Gastrocnemius medialis (tissue), 4 donors: ENCODE results near the gene CFAP69. TPM values are rescaled to one million over a fixed set of nuclear protein-coding genes. Genes with fewer than 3 reads are reported as not detected.
"Not testable (repeated sequence)": the region's sequence is repeated elsewhere in the genome, so short reads cannot be mapped to it uniquely, and the experiment has no call there.

Experiments used
- ATAC-seq, 2 donors: fragments of 150-250 bp; one replicate each; pipeline ENCODE4 v1.9.1; 2016
- DNase-seq, 2 donors: peaks; one replicate each; pipeline ENCODE4 v3.0.0-alpha.2; 2019
- H3K27ac ChIP-seq, 4 donors: fragments of 200-600 bp; sonication (generic); 1 replicate in 1 of 4; 2 replicates in 3 of 4; pipeline ENCODE4 v1.5.1; 2016 to 2018; ENCODE audit warnings: mild to moderate bottlenecking in 2 of 4, moderate library complexity in 1 of 4
- H3K27me3 ChIP-seq, 3 donors: fragments of 200-600 bp; sonication (generic) in 2 of 3; 1 replicate in 1 of 3; 2 replicates in 2 of 3; pipeline versions ENCODE4 v1.5.1 to v1.6.0; 2016 to 2019; ENCODE audit warnings: mild to moderate bottlenecking in 1 of 3, moderate library complexity in 1 of 3
- H3K36me3 ChIP-seq, 2 donors: fragments of 200-600 bp; sonication (generic) in 1 of 2; one replicate each; pipeline ENCODE4 v1.5.1; 2017 to 2018
- H3K4me1 ChIP-seq, 2 donors: fragments of 200-600 bp; sonication (generic) in 1 of 2; one replicate each; pipeline ENCODE4 v1.5.1; 2016 to 2017; ENCODE audit warnings: mild to moderate bottlenecking in 2 of 2
- H3K4me3 ChIP-seq, 4 donors: fragments of 200-600 bp; sonication (generic) in 3 of 4; 1 replicate in 1 of 4; 2 replicates in 3 of 4; pipeline ENCODE4 v1.5.1; 2016 to 2019; ENCODE audit warnings: mild to moderate bottlenecking in 2 of 4
- H3K9me3 ChIP-seq, 3 donors: fragments of 200-600 bp; sonication (generic) in 2 of 3; 1 replicate in 1 of 3; 2 replicates in 2 of 3; pipeline ENCODE4 v1.5.1; 2016 to 2019
- POLR2A ChIP-seq, 2 donors: fragments of 450-650 bp; IDR thresholded peaks; one replicate each; pipeline ENCODE4 v1.6.1; 2017; ENCODE audit warnings: antibody characterized with exemption in 2 of 2, mild to moderate bottlenecking in 2 of 2, moderate library complexity in 2 of 2
- in situ Hi-C, 4 donors: fragments of 200-750 bp; cut with MboI; loops; one replicate each; pipeline versions ENCODE4 v1.15.0 to v1.8.0; 2017; ENCODE audit warnings: low sequenced_read_pairs in 4 of 4
- intact Hi-C: fragments of 100-400 bp; cut with DNase I; formaldehyde crosslinking; loops from one replicate; pipeline ENCODE4 v1.15.1; 2023; ENCODE audit warnings: low total_unique reads
- total RNA-seq, 4 donors: library from RNA; depleted of rRNA; stranded (reverse); fragments of >200 nt; gene quantifications; one replicate each; pipeline versions ENCODE4 v1.1.0 to v1.2.3, GENCODE V29; 2016
- TF ChIP-seq, protein P1 (sequence below), 5 experiments: fragments of 450-650 bp in 3 of 5; fragments of 200-600 bp in 2 of 5; sonication (generic) in 2 of 5; IDR thresholded peaks in 4 of 5; conservative IDR thresholded peaks in 1 of 5; 1 replicate in 4 of 5; 2 replicates in 1 of 5; pipeline ENCODE4 v1.5.1; 2016 to 2019; ENCODE audit warnings: antibody characterized with exemption in 5 of 5, mild to moderate bottlenecking in 3 of 5, moderate library complexity in 3 of 5

CFAP69 gene
- total RNA-seq, 4 donors from 2014 or later: 0.62 to 4.9 (median 1.6) TPM; not detected in 1

DNA sequence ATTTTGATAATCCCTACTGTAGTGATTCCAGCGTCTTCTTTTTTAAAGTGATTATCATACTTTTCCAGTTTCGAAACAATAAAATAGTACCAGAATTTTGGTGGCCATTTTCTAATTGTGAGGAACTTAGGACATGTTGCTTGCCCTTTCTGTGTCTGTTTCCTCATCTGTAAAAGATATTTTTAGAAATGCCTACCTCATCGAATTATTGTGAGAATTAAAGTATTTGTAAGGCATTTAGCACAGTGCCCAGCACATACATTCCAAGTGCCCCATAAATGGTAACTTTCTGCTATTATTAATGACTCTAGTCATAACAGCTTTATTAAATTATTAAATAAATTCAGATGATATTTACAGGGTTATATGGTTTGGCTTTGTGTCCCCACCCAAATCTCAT, 3.7 kb downstream of the CFAP69 start:
- in situ Hi-C loops: loop anchor here in 1 of 4 donors (10.0 kb wide), 1 partner anchor 156 kb away; the partner anchor contains the start of gene CLDN12
- H3K9me3 ChIP-seq: no peaks in the 10 kb centered on the region
- no peak for ATAC-seq
- H3K36me3 ChIP-seq: no peaks in the 10 kb centered on the region
- TF ChIP-seq, protein P1, sequence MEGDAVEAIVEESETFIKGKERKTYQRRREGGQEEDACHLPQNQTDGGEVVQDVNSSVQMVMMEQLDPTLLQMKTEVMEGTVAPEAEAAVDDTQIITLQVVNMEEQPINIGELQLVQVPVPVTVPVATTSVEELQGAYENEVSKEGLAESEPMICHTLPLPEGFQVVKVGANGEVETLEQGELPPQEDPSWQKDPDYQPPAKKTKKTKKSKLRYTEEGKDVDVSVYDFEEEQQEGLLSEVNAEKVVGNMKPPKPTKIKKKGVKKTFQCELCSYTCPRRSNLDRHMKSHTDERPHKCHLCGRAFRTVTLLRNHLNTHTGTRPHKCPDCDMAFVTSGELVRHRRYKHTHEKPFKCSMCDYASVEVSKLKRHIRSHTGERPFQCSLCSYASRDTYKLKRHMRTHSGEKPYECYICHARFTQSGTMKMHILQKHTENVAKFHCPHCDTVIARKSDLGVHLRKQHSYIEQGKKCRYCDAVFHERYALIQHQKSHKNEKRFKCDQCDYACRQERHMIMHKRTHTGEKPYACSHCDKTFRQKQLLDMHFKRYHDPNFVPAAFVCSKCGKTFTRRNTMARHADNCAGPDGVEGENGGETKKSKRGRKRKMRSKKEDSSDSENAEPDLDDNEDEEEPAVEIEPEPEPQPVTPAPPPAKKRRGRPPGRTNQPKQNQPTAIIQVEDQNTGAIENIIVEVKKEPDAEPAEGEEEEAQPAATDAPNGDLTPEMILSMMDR (IDR thresholded peaks at IDR 0.05 in 4 of 5, conservative IDR thresholded peaks at IDR 0.05 in 1 of 5): no peak
- no peak for TF ChIP-seq POLR2A (IDR thresholded peaks at IDR 0.05)
- H3K27me3 ChIP-seq: no peaks in the 10 kb centered on the region
- H3K4me3 ChIP-seq: no peak overlapping the region
- H3K27ac ChIP-seq: no peak overlapping the region
- intact Hi-C loops: loop anchor here (5.0 kb wide), 2 partner anchors 99 to 154 kb away; partner anchors contain the start of genes CLDN12 and GTPBP10
- peaks cover 6 to 19% of the 10 kb centered on the region in 2 donors for H3K4me1 ChIP-seq
- no peak for DNase-seq

DNA sequence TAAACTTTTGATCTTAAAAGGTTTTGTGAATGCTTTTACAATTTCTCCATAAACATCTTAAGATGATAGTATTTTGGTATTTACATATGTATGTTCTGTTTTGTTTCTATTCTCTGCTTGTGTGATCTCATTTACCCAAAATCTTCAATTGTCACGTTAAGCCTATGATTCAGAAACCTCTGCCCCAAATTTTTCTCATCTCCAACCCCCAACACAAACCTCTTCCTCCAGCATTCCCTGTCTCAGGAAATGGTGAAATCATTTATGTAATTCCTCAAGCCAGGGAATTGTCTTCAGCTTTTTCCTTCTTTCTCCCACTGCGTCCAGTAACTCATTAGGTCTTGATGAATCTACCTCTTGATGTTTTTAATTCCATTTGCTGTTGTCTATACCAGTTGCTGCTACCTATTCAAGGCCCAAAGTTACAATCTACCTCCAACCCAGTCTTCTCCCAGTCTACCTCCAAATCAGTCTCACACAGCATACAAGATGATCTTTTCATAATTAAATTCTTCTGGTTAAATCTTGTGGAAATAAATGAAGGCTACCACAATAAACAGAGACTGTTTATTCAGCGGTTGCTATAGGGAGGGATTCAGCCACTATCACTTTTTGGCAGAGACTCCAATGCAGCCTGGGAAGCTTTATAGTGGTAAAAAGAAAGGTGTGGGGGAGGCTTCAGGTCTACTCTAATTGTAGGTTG, 5.8 kb downstream of the CFAP69 start:
- no peak overlapping the region for H3K4me3 ChIP-seq

DNA sequence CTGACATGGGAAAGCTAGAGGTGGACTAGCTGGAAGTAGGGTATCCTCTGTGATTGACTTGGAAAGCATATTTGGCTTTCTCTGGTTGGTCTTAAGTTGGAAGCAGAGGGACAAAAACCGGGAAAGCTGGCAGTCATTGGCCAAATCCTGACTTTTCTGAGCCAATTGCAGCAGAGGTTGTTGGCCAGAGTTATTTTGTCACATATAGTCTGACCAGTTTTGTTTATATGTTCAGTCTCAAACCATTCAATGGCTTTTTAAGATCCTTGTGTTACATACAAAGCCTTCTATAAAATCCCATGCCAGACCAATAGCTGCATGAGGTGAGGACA, 6.3 kb downstream of the CFAP69 start:
- ATAC-seq (no peak), DNase-seq (no peak)
- no peak overlapping the region for H3K4me3 ChIP-seq
- H3K36me3 ChIP-seq: no peaks in the 10 kb centered on the region
- peaks cover 0 to 2% of the 10 kb centered on the region in 2 donors for H3K4me1 ChIP-seq
- H3K9me3 ChIP-seq: no peaks in the 10 kb centered on the region
- no peaks in the 10 kb centered on the region for H3K27me3 ChIP-seq
- H3K27ac ChIP-seq: no peak overlapping the region
- in situ Hi-C loops: loop anchor here in 1 of 4 donors (25.0 kb wide), 1 partner anchor 89 kb away; the partner anchor contains the start of gene STEAP1
- intact Hi-C loops: no loop called here
- TF ChIP-seq, protein P1 (IDR thresholded peaks at IDR 0.05 in 4 of 5, conservative IDR thresholded peaks at IDR 0.05 in 1 of 5): no peak

More for the DNA sequence above, 5.8 kb downstream of the CFAP69 start:
- H3K9me3 ChIP-seq: no peaks in the 10 kb centered on the region
- H3K4me1 ChIP-seq: peaks cover 0 to 7% of the 10 kb centered on the region in 2 donors
- DNase-seq (no peak), ATAC-seq (no peak)
- H3K36me3 ChIP-seq: no peaks in the 10 kb centered on the region
- H3K27ac ChIP-seq: no peak overlapping the region
- intact Hi-C loops (no loop called here), in situ Hi-C loops (loop anchor here in 1 of 4 donors (25.0 kb wide), 1 partner anchor 88 kb away; the partner anchor contains the start of gene STEAP1)
- TF ChIP-seq, protein P1 (IDR thresholded peaks at IDR 0.05 in 4 of 5, conservative IDR thresholded peaks at IDR 0.05 in 1 of 5): no peak
- TF ChIP-seq POLR2A (IDR thresholded peaks at IDR 0.05): no peak
- no peaks in the 10 kb centered on the region for H3K27me3 ChIP-seq

DNA sequence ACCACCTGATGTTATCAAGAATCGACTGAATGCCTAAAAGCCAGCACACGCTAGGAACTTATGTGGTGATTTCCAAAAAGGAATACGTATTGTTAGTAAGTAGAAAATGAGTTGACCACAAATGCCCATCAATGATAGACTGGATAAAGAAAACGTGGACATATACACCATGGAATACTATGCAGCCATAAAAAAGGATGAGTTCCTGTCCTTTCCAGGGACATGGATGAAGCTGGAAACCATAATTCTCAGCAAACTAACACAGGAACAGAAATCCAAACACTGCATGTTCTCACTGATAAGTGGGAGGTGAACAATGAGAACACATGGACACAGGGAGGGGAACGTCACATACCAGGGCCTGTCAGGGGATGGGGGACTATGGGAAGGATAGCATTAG, 11.0 kb downstream of the CFAP69 start:
- H3K4me1 ChIP-seq, H3K4me3 ChIP-seq, H3K27me3 ChIP-seq, intact Hi-C loops, ATAC-seq, DNase-seq, H3K27ac ChIP-seq, H3K36me3 ChIP-seq, H3K9me3 ChIP-seq: not testable (repeated sequence)
- in situ Hi-C loops: loop anchor here in 1 of 4 donors (25.0 kb wide), 1 partner anchor 94 kb away; the partner anchor contains the start of gene STEAP1

GRCh38 chr7:90256778-90257177, 11.8 kb downstream of the CFAP69 start:
- no peak overlapping the region for H3K27ac ChIP-seq
- TF ChIP-seq POLR2A (IDR thresholded peaks at IDR 0.05): no peak
- TF ChIP-seq, protein P1 (IDR thresholded peaks at IDR 0.05 in 4 of 5, conservative IDR thresholded peaks at IDR 0.05 in 1 of 5): no peak
- no peak overlapping the region for H3K4me3 ChIP-seq
- H3K4me1 ChIP-seq: no peaks in the 10 kb centered on the region
- no peaks in the 10 kb centered on the region for H3K36me3 ChIP-seq
- no peak for DNase-seq
- ATAC-seq: no peak
- H3K9me3 ChIP-seq: no peaks in the 10 kb centered on the region
- intact Hi-C loops (no loop called here), in situ Hi-C loops (loop anchor here in 1 of 4 donors (25.0 kb wide), 1 partner anchor 94 kb away; the partner anchor contains the start of gene STEAP1)
- no peaks in the 10 kb centered on the region for H3K27me3 ChIP-seq
